ENCODE measurements around the gene HGF. TPM values are rescaled to one million over a fixed set of nuclear protein-coding genes. Genes with fewer than 3 reads are reported as not detected.
"Not testable (repeated sequence)": the region's sequence is repeated elsewhere in the genome, so short reads cannot be mapped to it uniquely, and the experiment has no call there.

HGF gene
- total RNA-seq, result 10 to 100 TPM in 1 of 2 donors, 1 to 10 TPM in 1; 4.3 to 12.2 TPM
- 1 to 10 TPM; 1.2 to 1.4 TPM for polyA plus RNA-seq (ENCODE audit: insufficient read length in 2 of 2)
- long read RNA-seq, donor 1, result 0 reads
- long read RNA-seq, donor 2, result 0 reads
- long read RNA-seq, donor 3, result 0 reads
- long read RNA-seq, donor 4, partial matches to known transcripts, result 0 of 3 reads
- long read RNA-seq, donor 4, other reads (novel, unspliced or antisense), result 0 of 3 reads

GRCh38 chr7:81769891-81770727 is at the start of gene HGF:
HGF (minus strand) TSS chr7:81770047; CDS start chr7:81769971, 76 bp downstream.
- H3K4me1 ChIP-seq (ENCODE audit: control insufficient read depth, insufficient read depth, low read length), result peaks cover 4% of the 10 kb centered on the region
- no peak within 1 kb of the TSS for H3K27ac ChIP-seq (ENCODE audit: low read depth, low read length)
- no peaks in the 10 kb centered on the region for H3K9me3 ChIP-seq (ENCODE audit: control insufficient read depth, insufficient read depth, low read length)
- DNase-seq (ENCODE audit: low read depth in 4 of 6, low spot score in 6 of 6), result peak in 5 of 6 donors; percentile 17 to 82 (median 28)
- no peaks in the 10 kb centered on the region for H3K27me3 ChIP-seq (ENCODE audit: control insufficient read depth, insufficient read depth, low read length)
- whole genome bisulfite sequencing (ENCODE audit: insufficient coverage), result 40% methylated on average over 8 of the region's 15 CpGs
- H3K4me3 ChIP-seq (ENCODE audit: low read depth, low read length), result peak within 1 kb of the TSS; percentile 36
- H3K36me3 ChIP-seq (ENCODE audit: control insufficient read depth, insufficient read depth, low read length), result no peaks in the 10 kb centered on the region

- H3K9me3 ChIP-seq (ENCODE audit: control insufficient read depth, insufficient read depth, low read length), result no peaks in the 10 kb centered on the region
- no peaks in the 10 kb centered on the region for H3K27me3 ChIP-seq (ENCODE audit: control insufficient read depth, insufficient read depth, low read length)
- H3K4me1 ChIP-seq (ENCODE audit: control insufficient read depth, insufficient read depth, low read length), result no peaks in the 10 kb centered on the region
- H3K27ac ChIP-seq (ENCODE audit: low read depth, low read length), result no peak overlapping the region
- DNase-seq (ENCODE audit: low read depth in 4 of 6, low spot score in 6 of 6), result no peak
- H3K4me3 ChIP-seq (ENCODE audit: low read depth, low read length), result no peak overlapping the region
- no peaks in the 10 kb centered on the region for H3K36me3 ChIP-seq (ENCODE audit: control insufficient read depth, insufficient read depth, low read length)
- no CpG with 5 or more reads among the region's 3 CpGs for WGBS (ENCODE audit: insufficient coverage)
Observed at GRCh38 chr7:81816312-81816711, 46.5 kb upstream of the HGF start.

DNA sequence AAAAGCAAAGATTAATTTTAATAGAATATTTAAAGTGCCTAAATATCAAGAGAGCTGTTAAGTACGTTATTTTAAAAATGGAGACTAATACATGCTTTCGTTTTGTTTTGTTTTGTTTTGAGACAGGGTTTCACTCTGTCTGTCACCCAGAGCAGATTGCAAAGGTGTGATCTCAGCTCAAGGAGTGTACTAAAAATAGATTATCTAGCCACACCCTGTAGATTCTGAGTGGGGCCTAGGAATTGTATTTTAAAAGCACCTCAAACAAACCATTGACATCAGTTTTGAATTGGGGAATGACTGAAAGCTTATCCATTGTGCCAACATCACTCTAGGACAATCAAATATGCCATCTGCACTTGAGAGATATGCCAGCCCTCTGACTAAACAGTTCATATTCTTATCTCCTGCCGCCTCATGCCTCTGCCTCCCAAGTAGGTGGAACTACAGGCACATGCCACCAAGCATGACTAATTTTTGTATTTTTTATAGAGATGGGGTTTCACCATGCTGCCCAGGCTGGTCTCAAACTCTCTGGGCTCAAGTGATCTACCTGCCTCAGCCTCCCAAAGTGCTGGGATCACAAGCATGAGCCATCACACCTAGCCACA is 43.1 kb upstream of the HGF start:
- H3K36me3 ChIP-seq (ENCODE audit: control insufficient read depth, insufficient read depth, low read length); DNase-seq (ENCODE audit: low read depth in 4 of 6, low spot score in 6 of 6); H3K9me3 ChIP-seq (ENCODE audit: control insufficient read depth, insufficient read depth, low read length); H3K27me3 ChIP-seq (ENCODE audit: control insufficient read depth, insufficient read depth, low read length); H3K4me1 ChIP-seq (ENCODE audit: control insufficient read depth, insufficient read depth, low read length); H3K4me3 ChIP-seq (ENCODE audit: low read depth, low read length); H3K27ac ChIP-seq (ENCODE audit: low read depth, low read length): not testable (repeated sequence)
- no CpG with 5 or more reads among the region's 3 CpGs for WGBS (ENCODE audit: insufficient coverage)

GRCh38 chr7:81811956-81812865 is 42.4 kb upstream of the HGF start:
- no peak overlapping the region for H3K27ac ChIP-seq (ENCODE audit: low read depth, low read length)
- no peaks in the 10 kb centered on the region for H3K36me3 ChIP-seq (ENCODE audit: control insufficient read depth, insufficient read depth, low read length)
- no peak overlapping the region for H3K4me3 ChIP-seq (ENCODE audit: low read depth, low read length)
- WGBS (ENCODE audit: insufficient coverage), result 86% methylated on average over 1 of the region's 5 CpGs
- no peaks in the 10 kb centered on the region for H3K9me3 ChIP-seq (ENCODE audit: control insufficient read depth, insufficient read depth, low read length)
- H3K4me1 ChIP-seq (ENCODE audit: control insufficient read depth, insufficient read depth, low read length), result no peaks in the 10 kb centered on the region
- H3K27me3 ChIP-seq (ENCODE audit: control insufficient read depth, insufficient read depth, low read length), result no peaks in the 10 kb centered on the region
- DNase-seq (ENCODE audit: low read depth in 4 of 6, low spot score in 6 of 6), result no peak

DNA sequence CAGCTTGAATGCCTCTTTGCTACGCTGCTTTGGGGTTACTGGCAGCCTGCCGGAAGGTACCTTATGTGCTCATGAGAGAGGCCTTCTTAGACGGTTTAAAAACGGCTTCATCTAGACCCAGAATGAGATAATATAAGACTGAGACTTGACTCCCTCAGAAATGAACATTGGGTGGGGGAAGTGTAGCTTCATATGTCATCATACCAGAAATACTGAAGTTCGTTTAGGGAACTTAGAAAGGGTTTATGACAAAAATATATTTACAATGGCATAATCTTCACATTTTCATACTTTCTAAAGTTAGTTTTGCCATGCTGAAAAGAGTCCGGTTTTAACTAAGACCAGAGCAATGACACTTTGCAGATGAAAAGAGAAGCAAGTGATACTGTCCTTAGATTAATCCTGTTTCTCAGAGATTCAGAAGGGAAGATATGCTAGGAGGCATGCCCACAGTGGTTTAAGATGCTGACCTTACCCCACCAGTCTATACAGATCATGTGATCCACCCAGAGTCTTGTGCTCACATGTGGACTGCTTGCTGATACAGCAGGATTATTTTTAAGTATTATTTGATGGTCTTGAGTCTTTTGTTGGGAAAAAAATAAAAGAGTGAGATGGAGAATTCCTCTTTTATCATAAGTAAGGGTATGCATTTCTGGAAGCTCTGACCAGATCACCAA is 40.8 kb upstream of the HGF start:
- Histone ChIP-seq H3K27me3 (ENCODE audit: control insufficient read depth, insufficient read depth, low read length) (no peaks in the 10 kb centered on the region), H3K9me3 (ENCODE audit: control insufficient read depth, insufficient read depth, low read length) (no peaks in the 10 kb centered on the region), H3K36me3 (ENCODE audit: control insufficient read depth, insufficient read depth, low read length) (no peaks in the 10 kb centered on the region), H3K4me3 (ENCODE audit: low read depth, low read length) (no peak overlapping the region), H3K27ac (ENCODE audit: low read depth, low read length) (no peak overlapping the region), H3K4me1 (ENCODE audit: control insufficient read depth, insufficient read depth, low read length) (no peaks in the 10 kb centered on the region)
- no peak for DNase-seq (ENCODE audit: low read depth in 4 of 6, low spot score in 6 of 6)
- 70% methylated on average over 4 of the region's 6 CpGs for WGBS (ENCODE audit: insufficient coverage)

DNA sequence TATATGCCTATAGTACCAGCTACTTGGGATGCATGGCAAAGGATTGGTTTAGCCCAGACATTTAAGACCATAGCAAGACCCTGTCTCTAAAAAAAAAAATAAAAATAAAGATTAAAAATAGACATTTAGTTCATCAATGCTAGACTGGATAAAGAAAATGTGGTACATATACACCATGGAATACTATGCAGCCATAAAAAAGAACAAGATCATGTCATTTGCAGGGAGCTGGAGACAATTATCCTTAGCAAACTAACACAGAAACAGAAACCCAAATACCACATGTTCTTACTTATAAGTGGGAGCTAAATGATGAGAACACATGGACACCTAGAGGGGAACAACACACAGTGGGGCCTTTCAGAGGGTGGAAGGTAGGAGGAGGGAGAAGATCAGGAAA is 38.5 kb upstream of the HGF start:
- H3K9me3 ChIP-seq (ENCODE audit: control insufficient read depth, insufficient read depth, low read length); H3K27me3 ChIP-seq (ENCODE audit: control insufficient read depth, insufficient read depth, low read length); H3K27ac ChIP-seq (ENCODE audit: low read depth, low read length); DNase-seq (ENCODE audit: low read depth in 4 of 6, low spot score in 6 of 6); H3K36me3 ChIP-seq (ENCODE audit: control insufficient read depth, insufficient read depth, low read length); H3K4me1 ChIP-seq (ENCODE audit: control insufficient read depth, insufficient read depth, low read length); H3K4me3 ChIP-seq (ENCODE audit: low read depth, low read length): not testable (repeated sequence)

GRCh38 chr7:81803267-81803666 is 33.4 kb upstream of the HGF start:
- H3K4me1 ChIP-seq (ENCODE audit: control insufficient read depth, insufficient read depth, low read length), result no peaks in the 10 kb centered on the region
- WGBS (ENCODE audit: insufficient coverage), result 20% methylated on average over 2 of the region's 5 CpGs

GRCh38 chr7:81802251-81802650 is 32.4 kb upstream of the HGF start:
- Histone ChIP-seq H3K27me3 (ENCODE audit: control insufficient read depth, insufficient read depth, low read length) (no peaks in the 10 kb centered on the region), H3K4me3 (ENCODE audit: low read depth, low read length) (no peak overlapping the region), H3K9me3 (ENCODE audit: control insufficient read depth, insufficient read depth, low read length) (no peaks in the 10 kb centered on the region), H3K4me1 (ENCODE audit: control insufficient read depth, insufficient read depth, low read length) (no peaks in the 10 kb centered on the region), H3K27ac (ENCODE audit: low read depth, low read length) (no peak overlapping the region), H3K36me3 (ENCODE audit: control insufficient read depth, insufficient read depth, low read length) (no peaks in the 10 kb centered on the region)
- DNase-seq (ENCODE audit: low read depth in 4 of 6, low spot score in 6 of 6), result no peak
- no CpG with 5 or more reads among the region's 1 CpG for WGBS (ENCODE audit: insufficient coverage)

More at GRCh38 chr7:81803267-81803666, 33.4 kb upstream of the HGF start:
- H3K4me3 ChIP-seq (ENCODE audit: low read depth, low read length), result no peak overlapping the region
- no peaks in the 10 kb centered on the region for H3K27me3 ChIP-seq (ENCODE audit: control insufficient read depth, insufficient read depth, low read length)
- DNase-seq (ENCODE audit: low read depth in 4 of 6, low spot score in 6 of 6), result no peak
- H3K27ac ChIP-seq (ENCODE audit: low read depth, low read length), result no peak overlapping the region
- H3K36me3 ChIP-seq (ENCODE audit: control insufficient read depth, insufficient read depth, low read length), result no peaks in the 10 kb centered on the region
- H3K9me3 ChIP-seq (ENCODE audit: control insufficient read depth, insufficient read depth, low read length), result no peaks in the 10 kb centered on the region

GRCh38 chr7:81801532-81801931 is 31.7 kb upstream of the HGF start:
- no peak overlapping the region for H3K4me3 ChIP-seq (ENCODE audit: low read depth, low read length)
- 82% methylated on average over 4 of the region's 5 CpGs for WGBS (ENCODE audit: insufficient coverage)
- no peaks in the 10 kb centered on the region for H3K27me3 ChIP-seq (ENCODE audit: control insufficient read depth, insufficient read depth, low read length)
- H3K9me3 ChIP-seq (ENCODE audit: control insufficient read depth, insufficient read depth, low read length), result no peaks in the 10 kb centered on the region
- H3K36me3 ChIP-seq (ENCODE audit: control insufficient read depth, insufficient read depth, low read length), result no peaks in the 10 kb centered on the region
- no peak overlapping the region for H3K27ac ChIP-seq (ENCODE audit: low read depth, low read length)
- H3K4me1 ChIP-seq (ENCODE audit: control insufficient read depth, insufficient read depth, low read length), result no peaks in the 10 kb centered on the region
- DNase-seq (ENCODE audit: low read depth in 4 of 6, low spot score in 6 of 6), result no peak
